HG02970 (cell line): ENCODE results near the gene DEPDC7.
A peak's percentile ranks its signal among the peaks of the same experiment; 100 is the strongest.
"Not testable (repeated sequence)": the region's sequence is repeated elsewhere in the genome, so short reads cannot be mapped to it uniquely, and the experiment has no call there.

ENCODE experiments used
- ATAC-seq: cut with Tn5 transposase; IDR thresholded peaks from one replicate; pipeline ENCODE4 v1.9.1; 2021; ENCODE audit warnings: mild to moderate bottlenecking, moderate library complexity, moderate number of reproducible peaks; ENCODE audit not compliant: unreplicated experiment, low FRiP score

Gene DEPDC7

GRCh38 chr11:33021937-33022336, 6.3 kb downstream of the DEPDC7 start:
- ATAC-seq = no peak

- no peak for ATAC-seq
Observed at GRCh38 chr11:33025339-33025722, 9.7 kb downstream of the DEPDC7 start.

GRCh38 chr11:33027233-33027632, 11.6 kb downstream of the DEPDC7 start:
- ATAC-seq = no peak

GRCh38 chr11:33027846-33028536, 12.3 kb downstream of the DEPDC7 start:
- ATAC-seq = no peak

GRCh38 chr11:33028537-33028914, 12.8 kb downstream of the DEPDC7 start:
- no peak for ATAC-seq

- ATAC-seq = not testable (repeated sequence)
Observed at GRCh38 chr11:33029218-33029617, 13.5 kb downstream of the DEPDC7 start.

GRCh38 chr11:33033493-33033892, 17.8 kb downstream of the DEPDC7 start:
- no peak for ATAC-seq

- ATAC-seq = no peak
Observed at GRCh38 chr11:33035011-33035410, 19.3 kb downstream of the DEPDC7 start.

- peak; percentile 77 for ATAC-seq
Observed at GRCh38 chr11:33039274-33040032, 23.8 kb downstream of the DEPDC7 start, which contains the start of gene TCP11L1. Gene TCP11L1 (plus strand): TSS chr11:33039572. CDS start chr11:33043774, 4,202 bp downstream.

GRCh38 chr11:33040033-33040861, 24.6 kb downstream of the DEPDC7 start:
- peak; percentile 16 for ATAC-seq

- ATAC-seq = no peak
Observed at GRCh38 chr11:33040862-33041453, 25.3 kb downstream of the DEPDC7 start.

GRCh38 chr11:33043221-33043830, 27.6 kb downstream of the DEPDC7 start:
- no peak for ATAC-seq

GRCh38 chr11:33044285-33044756, 28.6 kb downstream of the DEPDC7 start:
- ATAC-seq = no peak

GRCh38 chr11:33045551-33046255, 30.0 kb downstream of the DEPDC7 start:
- ATAC-seq = no peak

- ATAC-seq = not testable (repeated sequence)
Observed at GRCh38 chr11:33048701-33049100, 33.0 kb downstream of the DEPDC7 start.

- ATAC-seq = not testable (repeated sequence)
Observed at GRCh38 chr11:33049565-33050408, 34.1 kb downstream of the DEPDC7 start.

- ATAC-seq = no peak
Observed at GRCh38 chr11:33052231-33052630, 36.6 kb downstream of the DEPDC7 start.

- ATAC-seq = no peak
Observed at GRCh38 chr11:33055375-33055774, 39.7 kb downstream of the DEPDC7 start.

GRCh38 chr11:33057284-33057683, 41.6 kb downstream of the DEPDC7 start:
- ATAC-seq = no peak
